Astrocyte (in vitro differentiated cells and primary cell): ENCODE data around the gene FSD1L.

Source experiments
- CTCF ChIP-seq: IDR thresholded peaks from 2 replicates; pipeline ENCODE4 v1.5.1; 2011; ENCODE audit warnings: low read depth, mild to moderate bottlenecking, inconsistent platforms, low read length, moderate library complexity; ENCODE audit not compliant: insufficient read depth
- EZH2 ChIP-seq: IDR thresholded peaks from 2 replicates; pipeline ENCODE4 v1.6.1; 2012; ENCODE audit warnings: mild to moderate bottlenecking, low read length, inconsistent platforms; ENCODE audit not compliant: insufficient read depth

DNA sequence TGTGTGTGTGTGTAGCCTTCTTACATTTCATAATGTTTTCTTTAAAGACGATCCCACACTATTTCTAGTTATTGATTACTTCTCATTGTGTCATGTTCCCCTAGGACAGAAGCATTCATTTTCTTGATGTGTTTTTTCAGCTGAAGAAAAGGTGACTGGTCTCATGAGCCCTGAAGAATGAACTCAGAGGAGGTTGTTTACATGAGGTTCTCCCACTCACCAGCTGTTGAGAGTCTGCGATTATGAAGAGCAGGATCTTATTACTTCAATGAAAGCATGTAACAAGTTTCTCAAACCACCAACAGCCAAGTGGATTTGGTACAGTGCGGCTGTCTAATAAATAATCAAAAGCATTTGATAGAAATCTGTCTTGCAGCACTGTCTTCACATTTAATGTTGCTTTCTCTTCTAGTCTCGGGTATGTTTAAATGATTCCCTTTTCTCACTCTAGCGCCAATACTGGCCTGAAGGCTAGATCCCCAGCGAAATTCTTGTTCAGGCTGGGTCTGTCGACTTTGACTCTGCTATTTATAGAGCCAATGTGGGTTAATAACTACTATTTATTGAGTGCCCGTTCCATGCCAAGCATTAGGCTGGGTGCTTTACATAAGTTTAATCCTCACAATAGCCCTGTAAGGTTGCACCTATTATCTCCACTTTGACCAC, 9.6 kb upstream of the FSD1L start:
- no peak for TF ChIP-seq CTCF
- no peak for TF ChIP-seq EZH2
